ENCODE results near the gene RPTOR. TPM values are rescaled to one million over a fixed set of nuclear protein-coding genes. Genes with fewer than 3 reads are reported as not detected.
A peak's percentile ranks its signal among the peaks of the same experiment; 100 is the strongest.

RPTOR gene
- total and polyA plus RNA-seq, 12 donors, result 7.9 to 30.3 (median 25.6) TPM

DNA sequence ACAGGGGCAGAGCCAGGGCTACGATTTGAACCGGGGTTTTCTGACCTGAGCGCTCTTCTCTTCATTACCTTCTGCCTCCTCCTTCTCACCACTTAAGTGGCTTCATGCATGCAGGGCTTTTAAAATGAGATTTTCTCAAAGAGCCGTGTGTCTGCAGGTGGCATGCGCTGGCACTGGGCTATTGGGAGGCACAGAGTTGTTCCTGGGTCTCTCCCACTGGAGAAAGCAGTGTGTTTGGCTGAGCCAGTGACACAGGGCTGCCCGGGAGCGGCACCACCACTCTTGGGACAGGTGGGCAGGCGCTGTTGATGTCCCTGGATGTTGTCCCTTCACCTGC, 228.2 kb downstream of the RPTOR start:
- intact Hi-C loops (cut with DNase I), result no loop called here
- peaks cover 0 to 26% (median 19%) of the 10 kb centered on the region in 9 donors for H3K4me1 ChIP-seq
- ATAC-seq, result no peak

DNA sequence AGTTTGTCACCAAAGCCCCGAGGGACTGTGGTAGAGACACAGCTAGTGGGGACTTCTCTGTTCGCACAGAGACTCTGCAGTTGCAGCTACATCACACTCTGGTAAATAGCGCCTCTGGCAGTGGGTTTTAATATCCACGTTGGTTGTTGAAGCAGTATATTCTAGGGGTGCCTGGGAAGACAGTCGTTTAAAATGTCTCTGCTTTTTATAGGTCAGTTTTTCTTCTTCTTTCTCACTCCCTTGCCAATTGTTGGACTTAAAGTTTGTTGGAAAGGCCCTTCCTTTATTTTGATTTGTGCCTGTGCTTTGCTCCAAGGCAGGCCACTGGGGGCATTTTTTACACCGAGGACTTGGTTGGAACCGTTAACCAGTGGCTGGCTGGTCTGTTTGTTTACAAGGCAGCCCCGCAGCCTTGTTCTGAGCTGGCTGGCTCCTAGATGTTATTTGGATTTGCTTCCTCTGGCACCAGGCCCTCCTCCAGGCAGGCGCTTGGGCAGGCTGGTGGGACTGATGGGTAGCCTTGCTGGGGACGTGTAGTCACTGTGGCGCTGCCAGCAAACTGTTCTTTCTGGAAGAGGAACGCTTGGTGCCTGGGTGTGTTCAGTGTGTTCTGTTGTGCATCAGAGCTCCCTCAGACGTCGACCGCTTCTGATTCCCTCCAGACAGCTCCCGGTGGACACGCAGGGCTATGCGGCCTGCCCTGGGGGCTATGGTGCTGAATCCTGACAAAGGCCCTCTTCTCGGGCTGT, 228.8 kb downstream of the RPTOR start:
- no peaks in the 10 kb centered on the region for H3K9me3 ChIP-seq
- H3K27me3 ChIP-seq, result no peaks in the 10 kb centered on the region
- intact Hi-C loops (cut with DNase I), result no loop called here
- H3K4me1 ChIP-seq, result peaks cover 0 to 26% (median 19%) of the 10 kb centered on the region in 9 donors
- DNase-seq (peak; percentile 59 to 63), ATAC-seq (peak; percentile 64 to 99 (median 94))
- H3K27ac ChIP-seq, result peak overlapping the region in 8 of 10 donors; percentile 9 to 73 (median 55)
- TF ChIP-seq, protein P1, sequence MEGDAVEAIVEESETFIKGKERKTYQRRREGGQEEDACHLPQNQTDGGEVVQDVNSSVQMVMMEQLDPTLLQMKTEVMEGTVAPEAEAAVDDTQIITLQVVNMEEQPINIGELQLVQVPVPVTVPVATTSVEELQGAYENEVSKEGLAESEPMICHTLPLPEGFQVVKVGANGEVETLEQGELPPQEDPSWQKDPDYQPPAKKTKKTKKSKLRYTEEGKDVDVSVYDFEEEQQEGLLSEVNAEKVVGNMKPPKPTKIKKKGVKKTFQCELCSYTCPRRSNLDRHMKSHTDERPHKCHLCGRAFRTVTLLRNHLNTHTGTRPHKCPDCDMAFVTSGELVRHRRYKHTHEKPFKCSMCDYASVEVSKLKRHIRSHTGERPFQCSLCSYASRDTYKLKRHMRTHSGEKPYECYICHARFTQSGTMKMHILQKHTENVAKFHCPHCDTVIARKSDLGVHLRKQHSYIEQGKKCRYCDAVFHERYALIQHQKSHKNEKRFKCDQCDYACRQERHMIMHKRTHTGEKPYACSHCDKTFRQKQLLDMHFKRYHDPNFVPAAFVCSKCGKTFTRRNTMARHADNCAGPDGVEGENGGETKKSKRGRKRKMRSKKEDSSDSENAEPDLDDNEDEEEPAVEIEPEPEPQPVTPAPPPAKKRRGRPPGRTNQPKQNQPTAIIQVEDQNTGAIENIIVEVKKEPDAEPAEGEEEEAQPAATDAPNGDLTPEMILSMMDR (IDR thresholded peaks at IDR 0.05), result no peak
- H3K36me3 ChIP-seq, result peaks cover 0 to 16% (median 0%) of the 10 kb centered on the region in 9 donors
- H3K4me3 ChIP-seq, result no peak overlapping the region
- 59 to 71% methylated on average over 19 of the region's 19 CpGs for WGBS, 2 donors

More for the DNA sequence above, 228.2 kb downstream of the RPTOR start:
- Histone ChIP-seq H3K4me3 (no peak overlapping the region), H3K27ac (peak overlapping the region in 4 of 10 donors; percentile 5 to 58 (median 55)), H3K27me3 (no peaks in the 10 kb centered on the region), H3K36me3 (peaks cover 0 to 16% (median 0%) of the 10 kb centered on the region in 9 donors), H3K9me3 (no peaks in the 10 kb centered on the region)
- no peak for DNase-seq
- 88 to 96% methylated on average over 8 of the region's 8 CpGs for whole genome bisulfite sequencing, 2 donors
- TF ChIP-seq, protein P1 (IDR thresholded peaks at IDR 0.05), result no peak

DNA sequence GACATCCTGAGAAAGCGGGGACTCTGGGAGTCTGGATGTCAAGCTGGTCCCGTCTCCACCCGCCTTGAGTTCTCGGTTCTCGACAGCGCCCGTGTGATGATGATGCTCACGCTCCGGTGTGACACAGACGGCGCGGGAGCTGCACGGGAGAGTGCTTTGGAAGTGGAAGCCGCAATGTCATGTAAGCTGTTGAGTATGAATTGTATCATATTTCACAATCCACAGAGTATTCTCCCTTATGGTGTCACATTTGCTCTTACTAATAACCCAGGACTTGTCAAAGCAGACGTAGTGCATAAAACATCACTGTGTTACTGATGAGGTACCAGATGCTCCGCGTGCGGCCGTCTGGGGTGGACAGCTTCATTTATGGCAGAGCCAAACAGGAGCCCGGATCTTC, 229.5 kb downstream of the RPTOR start:
- intact Hi-C loops (cut with DNase I), result no loop called here
- WGBS, 2 donors, result 96 to 97% methylated on average over 20 of the region's 20 CpGs
- Histone ChIP-seq H3K27me3 (no peaks in the 10 kb centered on the region), H3K4me3 (no peak overlapping the region), H3K4me1 (peaks cover 0 to 26% (median 19%) of the 10 kb centered on the region in 9 donors), H3K36me3 (peaks cover 0 to 16% (median 0%) of the 10 kb centered on the region in 9 donors), H3K27ac (peak overlapping the region in 7 of 10 donors; percentile 9 to 73 (median 55)), H3K9me3 (no peaks in the 10 kb centered on the region)
- DNase-seq, result no peak
- TF ChIP-seq, protein P1 (IDR thresholded peaks at IDR 0.05), result no peak
- no peak for ATAC-seq

DNA sequence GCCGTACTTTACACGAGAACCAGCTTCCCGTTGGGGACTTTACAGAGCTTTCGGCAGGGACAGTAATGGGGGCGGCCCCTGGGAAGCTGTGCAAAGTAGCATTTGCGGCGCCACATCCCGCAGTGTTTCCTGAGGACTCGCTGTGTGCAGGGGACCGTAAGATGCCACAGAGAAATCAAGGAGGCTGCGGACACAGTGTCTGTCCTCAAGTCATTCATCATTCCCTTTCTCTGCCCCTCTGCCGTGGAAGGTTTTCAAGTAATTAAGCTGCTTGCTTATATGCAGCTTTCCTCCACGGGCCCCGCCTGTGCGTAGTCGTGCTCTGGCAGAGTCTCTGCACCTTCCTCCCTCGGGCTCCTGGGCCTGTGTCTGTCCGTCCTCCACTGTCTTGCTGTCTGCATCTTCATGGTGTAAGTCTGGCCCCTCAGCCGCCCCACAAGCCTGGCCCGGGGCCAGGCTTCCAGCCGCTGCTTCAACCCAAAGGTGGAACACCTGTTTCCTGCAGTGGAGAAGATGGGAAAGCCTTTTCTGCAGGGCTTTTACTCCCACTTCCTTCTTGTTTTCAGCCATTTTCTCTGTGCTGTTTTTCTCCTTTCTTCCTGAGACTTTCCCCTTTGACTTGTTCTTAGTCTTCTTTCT, 230.1 kb downstream of the RPTOR start:
- no peaks in the 10 kb centered on the region for H3K9me3 ChIP-seq
- 69 to 77% methylated on average over 21 of the region's 21 CpGs for WGBS, 2 donors
- H3K27ac ChIP-seq, result no peak overlapping the region
- TF ChIP-seq, protein P1 (IDR thresholded peaks at IDR 0.05), result no peak
- ATAC-seq, result no peak
- H3K36me3 ChIP-seq, result peaks cover 0 to 20% (median 0%) of the 10 kb centered on the region in 9 donors
- intact Hi-C loops (cut with DNase I), result no loop called here
- no peak overlapping the region for H3K4me3 ChIP-seq
- H3K27me3 ChIP-seq, result no peaks in the 10 kb centered on the region
- H3K4me1 ChIP-seq, result peaks cover 0 to 32% (median 19%) of the 10 kb centered on the region in 9 donors
- no peak for DNase-seq
